Hepatocyte (in vitro differentiated cells): ENCODE data around the gene PCDHGA6.

ENCODE experiments used
- EZH2phosphoT487 ChIP-seq: fragments of 200-600 bp; sonication (generic); IDR thresholded peaks from one replicate; pipeline ENCODE4 v1.6.1; 2018; ENCODE audit warnings: antibody characterized with exemption, mild to moderate bottlenecking, low read depth, moderate library complexity; ENCODE audit not compliant: unreplicated experiment, severe bottlenecking
- TF ChIP-seq, protein P1 (sequence below): fragments of 200-600 bp; sonication (generic); IDR thresholded peaks from 2 replicates; pipeline ENCODE4 v1.5.1; 2016; ENCODE audit warnings: antibody characterized with exemption, mild to moderate bottlenecking; ENCODE audit not compliant: poor library complexity

DNA sequence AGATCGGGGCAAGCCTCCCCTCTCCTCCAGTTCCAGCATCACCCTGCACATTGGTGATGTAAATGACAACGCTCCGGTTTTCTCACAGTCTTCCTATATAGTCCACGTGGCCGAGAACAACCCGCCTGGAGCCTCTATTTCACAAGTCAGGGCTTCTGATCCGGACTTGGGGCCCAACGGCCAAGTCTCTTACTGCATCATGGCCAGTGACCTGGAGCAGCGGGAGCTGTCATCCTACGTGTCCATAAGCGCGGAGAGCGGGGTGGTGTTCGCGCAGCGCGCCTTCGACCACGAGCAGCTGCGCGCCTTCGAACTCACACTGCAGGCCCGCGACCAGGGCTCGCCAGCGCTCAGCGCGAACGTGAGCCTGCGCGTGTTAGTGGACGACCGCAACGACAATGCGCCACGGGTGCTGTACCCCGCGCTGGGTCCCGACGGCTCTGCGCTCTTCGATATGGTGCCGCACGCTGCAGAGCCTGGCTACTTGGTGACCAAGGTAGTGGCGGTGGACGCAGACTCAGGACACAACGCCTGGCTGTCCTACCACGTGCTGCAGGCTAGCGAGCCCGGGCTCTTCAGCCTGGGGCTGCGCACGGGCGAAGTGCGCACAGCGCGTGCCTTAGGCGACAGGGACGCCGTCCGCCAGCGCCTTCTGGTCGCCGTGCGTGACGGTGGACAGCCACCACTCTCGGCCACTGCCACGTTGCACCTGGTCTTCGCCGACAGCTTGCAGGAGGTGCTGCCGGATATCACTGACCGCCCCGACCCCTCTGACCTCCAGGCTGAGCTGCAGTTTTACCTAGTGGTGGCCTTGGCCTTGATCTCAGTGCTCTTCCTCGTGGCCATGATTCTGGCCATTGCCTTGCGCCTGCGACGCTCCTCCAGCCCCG is 15.7 kb downstream of the PCDHGA6 start:
- TF ChIP-seq, protein P1, sequence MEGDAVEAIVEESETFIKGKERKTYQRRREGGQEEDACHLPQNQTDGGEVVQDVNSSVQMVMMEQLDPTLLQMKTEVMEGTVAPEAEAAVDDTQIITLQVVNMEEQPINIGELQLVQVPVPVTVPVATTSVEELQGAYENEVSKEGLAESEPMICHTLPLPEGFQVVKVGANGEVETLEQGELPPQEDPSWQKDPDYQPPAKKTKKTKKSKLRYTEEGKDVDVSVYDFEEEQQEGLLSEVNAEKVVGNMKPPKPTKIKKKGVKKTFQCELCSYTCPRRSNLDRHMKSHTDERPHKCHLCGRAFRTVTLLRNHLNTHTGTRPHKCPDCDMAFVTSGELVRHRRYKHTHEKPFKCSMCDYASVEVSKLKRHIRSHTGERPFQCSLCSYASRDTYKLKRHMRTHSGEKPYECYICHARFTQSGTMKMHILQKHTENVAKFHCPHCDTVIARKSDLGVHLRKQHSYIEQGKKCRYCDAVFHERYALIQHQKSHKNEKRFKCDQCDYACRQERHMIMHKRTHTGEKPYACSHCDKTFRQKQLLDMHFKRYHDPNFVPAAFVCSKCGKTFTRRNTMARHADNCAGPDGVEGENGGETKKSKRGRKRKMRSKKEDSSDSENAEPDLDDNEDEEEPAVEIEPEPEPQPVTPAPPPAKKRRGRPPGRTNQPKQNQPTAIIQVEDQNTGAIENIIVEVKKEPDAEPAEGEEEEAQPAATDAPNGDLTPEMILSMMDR = no peak
- no peak for TF ChIP-seq EZH2phosphoT487
